ENCODE results near the gene PDZRN3.

DNA sequence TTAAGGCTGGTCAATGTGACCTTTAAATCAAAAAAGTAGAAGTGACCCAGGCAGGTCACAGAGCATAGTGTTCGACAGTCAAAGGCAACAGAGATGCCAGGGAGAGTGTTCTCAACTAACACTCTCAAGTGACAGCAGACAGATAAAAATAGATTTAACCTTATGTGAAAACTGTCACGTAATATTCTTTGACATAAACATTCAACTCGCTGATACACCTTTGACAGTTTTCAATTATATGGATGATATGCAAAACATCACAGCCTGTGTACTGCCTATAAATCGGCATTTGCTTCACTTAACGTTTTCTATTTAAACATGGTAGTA lies 15.5 kb downstream of the PDZRN3 start:
- TF ChIP-seq, protein P1, sequence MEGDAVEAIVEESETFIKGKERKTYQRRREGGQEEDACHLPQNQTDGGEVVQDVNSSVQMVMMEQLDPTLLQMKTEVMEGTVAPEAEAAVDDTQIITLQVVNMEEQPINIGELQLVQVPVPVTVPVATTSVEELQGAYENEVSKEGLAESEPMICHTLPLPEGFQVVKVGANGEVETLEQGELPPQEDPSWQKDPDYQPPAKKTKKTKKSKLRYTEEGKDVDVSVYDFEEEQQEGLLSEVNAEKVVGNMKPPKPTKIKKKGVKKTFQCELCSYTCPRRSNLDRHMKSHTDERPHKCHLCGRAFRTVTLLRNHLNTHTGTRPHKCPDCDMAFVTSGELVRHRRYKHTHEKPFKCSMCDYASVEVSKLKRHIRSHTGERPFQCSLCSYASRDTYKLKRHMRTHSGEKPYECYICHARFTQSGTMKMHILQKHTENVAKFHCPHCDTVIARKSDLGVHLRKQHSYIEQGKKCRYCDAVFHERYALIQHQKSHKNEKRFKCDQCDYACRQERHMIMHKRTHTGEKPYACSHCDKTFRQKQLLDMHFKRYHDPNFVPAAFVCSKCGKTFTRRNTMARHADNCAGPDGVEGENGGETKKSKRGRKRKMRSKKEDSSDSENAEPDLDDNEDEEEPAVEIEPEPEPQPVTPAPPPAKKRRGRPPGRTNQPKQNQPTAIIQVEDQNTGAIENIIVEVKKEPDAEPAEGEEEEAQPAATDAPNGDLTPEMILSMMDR (IDR thresholded peaks at IDR 0.05; ENCODE audit: insufficient read depth, low read length), result no peak
- TF ChIP-seq SPI1 (IDR thresholded peaks at IDR 0.05; ENCODE audit: borderline replicate concordance, low read depth), result no peak
- TF ChIP-seq, protein P2, sequence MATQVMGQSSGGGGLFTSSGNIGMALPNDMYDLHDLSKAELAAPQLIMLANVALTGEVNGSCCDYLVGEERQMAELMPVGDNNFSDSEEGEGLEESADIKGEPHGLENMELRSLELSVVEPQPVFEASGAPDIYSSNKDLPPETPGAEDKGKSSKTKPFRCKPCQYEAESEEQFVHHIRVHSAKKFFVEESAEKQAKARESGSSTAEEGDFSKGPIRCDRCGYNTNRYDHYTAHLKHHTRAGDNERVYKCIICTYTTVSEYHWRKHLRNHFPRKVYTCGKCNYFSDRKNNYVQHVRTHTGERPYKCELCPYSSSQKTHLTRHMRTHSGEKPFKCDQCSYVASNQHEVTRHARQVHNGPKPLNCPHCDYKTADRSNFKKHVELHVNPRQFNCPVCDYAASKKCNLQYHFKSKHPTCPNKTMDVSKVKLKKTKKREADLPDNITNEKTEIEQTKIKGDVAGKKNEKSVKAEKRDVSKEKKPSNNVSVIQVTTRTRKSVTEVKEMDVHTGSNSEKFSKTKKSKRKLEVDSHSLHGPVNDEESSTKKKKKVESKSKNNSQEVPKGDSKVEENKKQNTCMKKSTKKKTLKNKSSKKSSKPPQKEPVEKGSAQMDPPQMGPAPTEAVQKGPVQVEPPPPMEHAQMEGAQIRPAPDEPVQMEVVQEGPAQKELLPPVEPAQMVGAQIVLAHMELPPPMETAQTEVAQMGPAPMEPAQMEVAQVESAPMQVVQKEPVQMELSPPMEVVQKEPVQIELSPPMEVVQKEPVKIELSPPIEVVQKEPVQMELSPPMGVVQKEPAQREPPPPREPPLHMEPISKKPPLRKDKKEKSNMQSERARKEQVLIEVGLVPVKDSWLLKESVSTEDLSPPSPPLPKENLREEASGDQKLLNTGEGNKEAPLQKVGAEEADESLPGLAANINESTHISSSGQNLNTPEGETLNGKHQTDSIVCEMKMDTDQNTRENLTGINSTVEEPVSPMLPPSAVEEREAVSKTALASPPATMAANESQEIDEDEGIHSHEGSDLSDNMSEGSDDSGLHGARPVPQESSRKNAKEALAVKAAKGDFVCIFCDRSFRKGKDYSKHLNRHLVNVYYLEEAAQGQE (IDR thresholded peaks at IDR 0.05; ENCODE audit: insufficient replicate concordance, low read depth), result no peak
- TF ChIP-seq GABPA (IDR thresholded peaks at IDR 0.05; ENCODE audit: low read depth), result no peak
